Neural progenitor cell (in vitro differentiated cells): ENCODE measurements around the gene NDUFA8. TPM values are rescaled to one million over a fixed set of nuclear protein-coding genes. Genes with fewer than 3 reads are reported as not detected.

Experiments
- DNase-seq: peaks from one replicate; pipeline ENCODE4 v3.0.0-alpha.2; 2016; ENCODE audit warnings: low spot score
- H2AFZ ChIP-seq: fragments of 200-600 bp; sonication (generic); replicated peaks from 2 replicates; pipeline ENCODE4 v1.6.1; 2016; ENCODE audit warnings: antibody characterized with exemption
- H3F3A ChIP-seq: fragments of 200-600 bp; sonication (generic); 2 replicates; pipeline ENCODE4 v1.6.1; 2016; ENCODE audit warnings: antibody characterized with exemption, low read depth
- H3K27ac ChIP-seq: fragments of 200-600 bp; sonication (generic); 2 replicates; pipeline ENCODE4 v1.5.1; 2016; ENCODE audit warnings: mild to moderate bottlenecking
- H3K27me3 ChIP-seq: fragments of 200-600 bp; sonication (generic); 2 replicates; pipeline ENCODE4 v1.6.1; 2016; ENCODE audit warnings: mild to moderate bottlenecking, moderate library complexity
- H3K36me3 ChIP-seq: fragments of 200-600 bp; sonication (generic); 2 replicates; pipeline ENCODE4 v1.5.1; 2016
- H3K4me1 ChIP-seq: fragments of 200-600 bp; sonication (generic); 2 replicates; pipeline ENCODE4 v1.6.1; 2016; ENCODE audit warnings: mixed run types
- H3K4me2 ChIP-seq: fragments of 200-600 bp; sonication (generic); 2 replicates; pipeline ENCODE4 v1.6.1; 2016
- H3K4me3 ChIP-seq: fragments of 200-600 bp; sonication (generic); 2 replicates; pipeline ENCODE4 v1.5.1; 2016
- H3K79me2 ChIP-seq: fragments of 200-600 bp; sonication (generic); 2 replicates; pipeline ENCODE4 v1.6.1; 2016; ENCODE audit warnings: low read depth
- H3K9ac ChIP-seq: fragments of 200-600 bp; sonication (generic); 2 replicates; pipeline ENCODE4 v1.6.1; 2016
- H3K9me3 ChIP-seq: fragments of 200-600 bp; sonication (generic); 2 replicates; pipeline ENCODE4 v1.5.1; 2016; ENCODE audit warnings: low read depth
- H4K20me1 ChIP-seq: fragments of 200-600 bp; sonication (generic); 2 replicates; pipeline ENCODE4 v1.6.1; 2016; ENCODE audit warnings: low read depth
- H3K27ac Mint-ChIP-seq: 3 replicates; pipeline ENCODE4 v1.8.0; 2021; ENCODE audit warnings: mixed read lengths
- H3K27me3 Mint-ChIP-seq: 2 replicates; pipeline ENCODE4 v1.8.0; 2022; ENCODE audit warnings: low read depth, mild to moderate bottlenecking, inconsistent platforms, moderate library complexity, mixed read lengths; ENCODE audit not compliant: insufficient read depth
- H3K36me3 Mint-ChIP-seq: 3 replicates; pipeline ENCODE4 v1.8.0; 2021; ENCODE audit warnings: mixed read lengths
- H3K4me1 Mint-ChIP-seq: 3 replicates; pipeline ENCODE4 v1.8.0; 2021; ENCODE audit warnings: mixed read lengths
- H3K4me3 Mint-ChIP-seq: 3 replicates; pipeline ENCODE4 v1.8.0; 2021; ENCODE audit warnings: mild to moderate bottlenecking, moderate library complexity, mixed read lengths
- H3K9me3 Mint-ChIP-seq: 3 replicates; pipeline ENCODE4 v1.8.0; 2020; ENCODE audit warnings: mixed read lengths
- EZH2 ChIP-seq: fragments of 200-600 bp; sonication (generic); IDR thresholded peaks from 2 replicates; pipeline ENCODE4 v1.6.1; 2017; ENCODE audit warnings: antibody characterized with exemption, mild to moderate bottlenecking, moderate library complexity
- EZH2phosphoT487 ChIP-seq: fragments of 200-600 bp; sonication (generic); IDR thresholded peaks from 2 replicates; pipeline ENCODE4 v1.6.1; 2017; ENCODE audit warnings: antibody characterized with exemption
- total RNA-seq: library from RNA; depleted of rRNA; stranded (reverse); fragments of >200 nt; gene quantifications from 2 replicates; pipeline ENCODE4 v1.2.3, GENCODE V29; 2015; ENCODE audit warnings: low replicate concordance
- TF ChIP-seq, protein P1 (sequence below): fragments of 200-600 bp; sonication (generic); IDR thresholded peaks from 2 replicates; pipeline ENCODE4 v1.5.1; 2017; ENCODE audit warnings: antibody characterized with exemption, mild to moderate bottlenecking

Gene NDUFA8
- total RNA-seq, 1 donor from 2014 or later: 49.6 TPM

DNA sequence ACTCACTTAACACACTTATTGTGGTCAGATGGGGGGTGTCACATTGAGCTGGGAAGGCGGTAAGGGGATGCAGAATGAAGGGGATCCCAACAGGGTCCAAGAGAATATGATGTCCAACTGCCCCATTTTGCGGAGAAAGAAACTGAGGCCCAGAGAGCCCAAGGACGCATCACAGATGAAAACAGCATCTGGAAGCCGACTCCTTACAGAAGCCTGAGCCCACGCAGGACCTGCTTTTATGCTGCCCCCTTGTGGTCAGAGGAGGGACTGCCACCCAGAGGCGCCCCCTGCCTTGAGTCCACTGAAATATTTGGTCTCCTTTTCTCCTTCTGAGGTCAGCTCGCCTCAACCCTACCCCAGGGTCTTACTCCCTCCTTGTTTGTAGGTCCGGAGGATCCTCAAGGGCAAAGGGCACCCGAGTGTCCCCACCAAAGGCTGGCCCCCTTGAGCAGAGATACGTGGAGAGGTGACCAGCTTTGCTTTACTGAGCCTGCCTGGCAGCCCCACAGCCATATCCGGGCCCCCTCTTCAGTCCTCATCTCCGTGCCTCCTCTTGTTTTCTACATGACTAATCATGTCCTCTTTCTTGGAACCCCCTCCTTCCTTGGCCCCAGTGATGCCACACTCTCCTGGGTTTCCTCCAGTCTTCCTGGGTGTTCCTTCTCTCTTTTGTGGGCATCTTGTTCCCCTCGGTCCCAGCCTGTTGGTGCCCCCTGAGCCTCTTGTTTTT, 36.5 kb downstream of the NDUFA8 start:
- Histone ChIP-seq H3K27ac (no peak overlapping the region), H2AFZ (no peak overlapping the region), H3K27me3 (peaks cover 48% of the 10 kb centered on the region), H3K36me3 (no peaks in the 10 kb centered on the region), H3F3A (no peaks in the 10 kb centered on the region), H3K9ac (no peak overlapping the region), H3K4me3 (no peak overlapping the region), H3K79me2 (no peaks in the 10 kb centered on the region), H4K20me1 (peaks cover 6% of the 10 kb centered on the region), H3K4me1 (peaks cover 10% of the 10 kb centered on the region), H3K4me2 (no peak overlapping the region), H3K9me3 (no peaks in the 10 kb centered on the region)
- Mint-ChIP-seq H3K4me3 (no peak overlapping the region), H3K27me3 (peaks cover 34% of the 10 kb centered on the region), H3K27ac (peak overlapping the region; percentile 42), H3K9me3 (no peaks in the 10 kb centered on the region), H3K36me3 (no peaks in the 10 kb centered on the region), H3K4me1 (peaks cover 17% of the 10 kb centered on the region)
- DNase-seq: peak; percentile 77
- TF ChIP-seq, protein P1, sequence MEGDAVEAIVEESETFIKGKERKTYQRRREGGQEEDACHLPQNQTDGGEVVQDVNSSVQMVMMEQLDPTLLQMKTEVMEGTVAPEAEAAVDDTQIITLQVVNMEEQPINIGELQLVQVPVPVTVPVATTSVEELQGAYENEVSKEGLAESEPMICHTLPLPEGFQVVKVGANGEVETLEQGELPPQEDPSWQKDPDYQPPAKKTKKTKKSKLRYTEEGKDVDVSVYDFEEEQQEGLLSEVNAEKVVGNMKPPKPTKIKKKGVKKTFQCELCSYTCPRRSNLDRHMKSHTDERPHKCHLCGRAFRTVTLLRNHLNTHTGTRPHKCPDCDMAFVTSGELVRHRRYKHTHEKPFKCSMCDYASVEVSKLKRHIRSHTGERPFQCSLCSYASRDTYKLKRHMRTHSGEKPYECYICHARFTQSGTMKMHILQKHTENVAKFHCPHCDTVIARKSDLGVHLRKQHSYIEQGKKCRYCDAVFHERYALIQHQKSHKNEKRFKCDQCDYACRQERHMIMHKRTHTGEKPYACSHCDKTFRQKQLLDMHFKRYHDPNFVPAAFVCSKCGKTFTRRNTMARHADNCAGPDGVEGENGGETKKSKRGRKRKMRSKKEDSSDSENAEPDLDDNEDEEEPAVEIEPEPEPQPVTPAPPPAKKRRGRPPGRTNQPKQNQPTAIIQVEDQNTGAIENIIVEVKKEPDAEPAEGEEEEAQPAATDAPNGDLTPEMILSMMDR: peak; percentile 100
- TF ChIP-seq EZH2: no peak
- no peak for TF ChIP-seq EZH2phosphoT487

DNA sequence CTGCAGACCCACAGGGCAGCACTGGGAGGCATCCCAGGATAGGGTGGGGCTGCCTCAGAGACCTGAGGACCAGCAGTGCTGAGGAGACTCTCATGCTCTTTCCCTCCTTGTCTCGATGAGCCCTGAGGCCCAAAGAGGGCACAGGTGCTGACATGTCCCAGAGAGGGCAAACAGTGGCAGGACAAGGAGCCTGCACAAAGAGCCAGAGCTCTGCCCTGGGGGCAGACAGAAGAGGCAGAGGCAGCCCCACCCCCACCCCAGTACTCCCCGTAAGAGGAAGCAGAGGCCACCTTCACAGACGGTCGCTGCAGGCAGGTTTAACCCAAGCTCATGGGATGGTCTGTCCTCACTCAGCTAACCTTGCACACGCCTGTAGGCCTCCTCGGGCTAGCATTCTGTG, 37.1 kb downstream of the NDUFA8 start:
- no peak overlapping the region for H3K27ac Mint-ChIP-seq
- peaks cover 17% of the 10 kb centered on the region for H3K4me1 Mint-ChIP-seq
- Histone ChIP-seq H4K20me1 (peaks cover 6% of the 10 kb centered on the region), H2AFZ (no peak overlapping the region), H3K4me3 (no peak overlapping the region), H3K27ac (no peak overlapping the region), H3K9me3 (no peaks in the 10 kb centered on the region), H3K4me1 (peaks cover 10% of the 10 kb centered on the region), H3K9ac (no peak overlapping the region), H3K4me2 (no peak overlapping the region), H3K27me3 (peaks cover 42% of the 10 kb centered on the region), H3F3A (no peaks in the 10 kb centered on the region), H3K36me3 (no peaks in the 10 kb centered on the region), H3K79me2 (no peaks in the 10 kb centered on the region)
- TF ChIP-seq EZH2phosphoT487 (no peak), EZH2 (no peak)
- TF ChIP-seq, protein P1: no peak
- H3K27me3 Mint-ChIP-seq: peaks cover 32% of the 10 kb centered on the region
- H3K4me3 Mint-ChIP-seq: no peak overlapping the region
- no peaks in the 10 kb centered on the region for H3K36me3 Mint-ChIP-seq
- no peak for DNase-seq
- H3K9me3 Mint-ChIP-seq: no peaks in the 10 kb centered on the region

DNA sequence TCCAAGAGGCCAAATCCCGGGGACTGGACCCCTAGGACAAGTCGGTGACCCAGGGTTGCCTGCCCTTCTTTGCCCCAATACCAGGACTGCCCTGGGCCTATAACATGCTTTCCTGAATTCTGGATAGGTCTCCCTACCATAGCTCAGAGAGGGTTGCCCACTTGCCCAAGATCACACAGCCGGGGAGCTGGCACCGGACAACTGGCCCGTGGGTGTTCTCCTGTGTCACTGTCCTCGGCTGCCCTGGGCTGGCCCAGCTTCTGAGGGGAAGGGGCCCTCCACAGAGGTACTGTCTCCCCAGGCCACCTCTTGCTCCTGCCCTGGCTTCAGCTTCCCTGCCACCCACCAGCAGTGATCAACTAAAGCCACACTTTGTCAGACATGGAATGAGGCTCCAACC, 37.6 kb downstream of the NDUFA8 start:
- no peak overlapping the region for H3K4me3 Mint-ChIP-seq
- peaks cover 6% of the 10 kb centered on the region for H4K20me1 ChIP-seq
- H3K4me2 ChIP-seq: no peak overlapping the region
- no peak overlapping the region for H3K4me3 ChIP-seq
- H2AFZ ChIP-seq: no peak overlapping the region
- H3K27me3 Mint-ChIP-seq: peaks cover 27% of the 10 kb centered on the region
- TF ChIP-seq, protein P1: no peak
- no peak for TF ChIP-seq EZH2phosphoT487
- TF ChIP-seq EZH2: no peak
- H3K9me3 ChIP-seq: no peaks in the 10 kb centered on the region
- no peak overlapping the region for H3K27ac Mint-ChIP-seq
- no peak overlapping the region for H3K27ac ChIP-seq
- H3K27me3 ChIP-seq: peaks cover 36% of the 10 kb centered on the region
- peaks cover 9% of the 10 kb centered on the region for H3K4me1 ChIP-seq
- no peaks in the 10 kb centered on the region for H3F3A ChIP-seq
- peaks cover 19% of the 10 kb centered on the region for H3K4me1 Mint-ChIP-seq
- no peaks in the 10 kb centered on the region for H3K9me3 Mint-ChIP-seq
- H3K79me2 ChIP-seq: no peaks in the 10 kb centered on the region
- no peaks in the 10 kb centered on the region for H3K36me3 ChIP-seq
- no peak for DNase-seq
- no peaks in the 10 kb centered on the region for H3K36me3 Mint-ChIP-seq
- H3K9ac ChIP-seq: no peak overlapping the region
